SK-N-MC (cell line): Measurements from ENCODE around the gene WBP1.

Source experiments
- EZH2 ChIP-seq: fragments of 200-600 bp; sonication (generic); IDR thresholded peaks from one replicate; pipeline ENCODE4 v1.6.1; 2017; ENCODE audit warnings: antibody characterized with exemption
- FOXP2 ChIP-seq: optimal IDR thresholded peaks from 2 replicates; pipeline ENCODE3; 2011; ENCODE audit warnings: mild to moderate bottlenecking, moderate library complexity; ENCODE audit not compliant: insufficient read depth; ENCODE audit errors: extremely low read length, control extremely low read depth
- POLR2AphosphoS5 ChIP-seq: IDR thresholded peaks from 2 replicates; pipeline ENCODE4 v1.6.1; 2012; ENCODE audit warnings: mild to moderate bottlenecking, low read depth, low read length, borderline replicate concordance

GRCh38 chr2:74481431-74481830, 23.2 kb downstream of the WBP1 start:
- TF ChIP-seq POLR2AphosphoS5 (no peak), EZH2 (no peak), FOXP2 (no peak)
